ENCODE measurements around the gene OST4. TPM values are rescaled to one million over a fixed set of nuclear protein-coding genes. Genes with fewer than 3 reads are reported as not detected.

Gene OST4
- polyA plus RNA-seq, 1 donor (not counting 4 experiments of a cell fraction or from before 2014, with no cell fraction given), result 393 TPM

GRCh38 chr2:27118525-27119329 is 47.3 kb upstream of the OST4 start, which contains the start of gene CGREF1:
CGREF1 (minus strand) TSS chr2:27119128; CDS start chr2:27104366, 14,762 bp downstream.
- TF ChIP-seq EZH2 (IDR thresholded peaks at IDR 0.05; ENCODE audit: low read length), result peak; percentile 38
- TF ChIP-seq CTCF (optimal IDR thresholded peaks at IDR 0.05 in 1 of 3, IDR thresholded peaks at IDR 0.05 in 1 of 3, conservative IDR thresholded peaks at IDR 0.05 in 1 of 3; ENCODE audit: extremely low read depth in 1 of 3, insufficient read depth in 2 of 3, low read length in 3 of 3), result no peak
- dilution Hi-C loops (cut with MboI; ENCODE audit: extremely low pct_ligation_motif_present, low sequenced_read_pairs), result no loop called here
- Histone ChIP-seq H3K27ac (ENCODE audit: control insufficient read depth, insufficient read depth, low read length) (no peak within 1 kb of the TSS), H3K4me3 (ENCODE audit: control insufficient read depth in 2 of 3, extremely low read depth in 1 of 3, insufficient read depth in 2 of 3, low read depth in 1 of 3, low read length in 3 of 3) (peak within 1 kb of the TSS; percentile 28 to 46 (median 44)), H3K36me3 (ENCODE audit: control insufficient read depth in 2 of 2, extremely low read depth in 1 of 2, insufficient read depth in 2 of 2, low read length in 2 of 2) (no peaks in the 10 kb centered on the region), H4K20me1 (ENCODE audit: control insufficient read depth, extremely low read depth, insufficient read depth, low read length) (no peaks in the 10 kb centered on the region), H3K4me2 (ENCODE audit: control insufficient read depth, extremely low read depth, insufficient read depth, low read depth, low read length) (peak within 1 kb of the TSS; percentile 65), H3K9me1 (ENCODE audit: control insufficient read depth, extremely low read depth, insufficient read depth, low read length) (no peaks in the 10 kb centered on the region), H3K4me1 (ENCODE audit: control insufficient read depth, extremely low read depth, insufficient read depth, low read length) (peaks cover 3% of the 10 kb centered on the region), H2AFZ (ENCODE audit: control insufficient read depth, low read length) (peak within 1 kb of the TSS; percentile 68), H3K9ac (ENCODE audit: control insufficient read depth, extremely low read depth, insufficient read depth, low read length) (no peak within 1 kb of the TSS), H3K27me3 (ENCODE audit: control insufficient read depth, extremely low read depth, insufficient read depth, low read length) (peaks cover 59% of the 10 kb centered on the region), H3K79me2 (ENCODE audit: control insufficient read depth, insufficient read depth, low read length) (no peaks in the 10 kb centered on the region), H3K9me3 (ENCODE audit: control insufficient read depth, low read depth, low read length) (no peaks in the 10 kb centered on the region)
- no peak for FAIRE-seq
- no peak for DNase-seq (ENCODE audit: low read depth, low spot score)

GRCh38 chr2:27117995-27118524 is 46.6 kb upstream of the OST4 start:
- Histone ChIP-seq H3K27ac (ENCODE audit: control insufficient read depth, insufficient read depth, low read length) (no peak overlapping the region), H3K9ac (ENCODE audit: control insufficient read depth, extremely low read depth, insufficient read depth, low read length) (no peak overlapping the region), H4K20me1 (ENCODE audit: control insufficient read depth, extremely low read depth, insufficient read depth, low read length) (no peaks in the 10 kb centered on the region), H3K4me2 (ENCODE audit: control insufficient read depth, extremely low read depth, insufficient read depth, low read depth, low read length) (peak overlapping the region; percentile 65), H3K36me3 (ENCODE audit: control insufficient read depth in 2 of 2, extremely low read depth in 1 of 2, insufficient read depth in 2 of 2, low read length in 2 of 2) (no peaks in the 10 kb centered on the region), H2AFZ (ENCODE audit: control insufficient read depth, low read length) (no peak overlapping the region), H3K9me1 (ENCODE audit: control insufficient read depth, extremely low read depth, insufficient read depth, low read length) (no peaks in the 10 kb centered on the region), H3K4me1 (ENCODE audit: control insufficient read depth, extremely low read depth, insufficient read depth, low read length) (peaks cover 3% of the 10 kb centered on the region), H3K79me2 (ENCODE audit: control insufficient read depth, insufficient read depth, low read length) (no peaks in the 10 kb centered on the region), H3K9me3 (ENCODE audit: control insufficient read depth, low read depth, low read length) (no peaks in the 10 kb centered on the region), H3K27me3 (ENCODE audit: control insufficient read depth, extremely low read depth, insufficient read depth, low read length) (peaks cover 55% of the 10 kb centered on the region), H3K4me3 (ENCODE audit: control insufficient read depth in 2 of 3, extremely low read depth in 1 of 3, insufficient read depth in 2 of 3, low read depth in 1 of 3, low read length in 3 of 3) (peak overlapping the region in 2 of 3 experiments; percentile 28 to 44)
- DNase-seq (ENCODE audit: low read depth, low spot score), result no peak
- dilution Hi-C loops (cut with MboI; ENCODE audit: extremely low pct_ligation_motif_present, low sequenced_read_pairs), result no loop called here
- FAIRE-seq, result no peak
- TF ChIP-seq CTCF (optimal IDR thresholded peaks at IDR 0.05 in 1 of 3, IDR thresholded peaks at IDR 0.05 in 1 of 3, conservative IDR thresholded peaks at IDR 0.05 in 1 of 3; ENCODE audit: extremely low read depth in 1 of 3, insufficient read depth in 2 of 3, low read length in 3 of 3) (no peak), EZH2 (IDR thresholded peaks at IDR 0.05; ENCODE audit: low read length) (peak; percentile 25)
